Measurements from ENCODE around the gene FAM98B.
"Not testable (repeated sequence)": the region's sequence is repeated elsewhere in the genome, so short reads cannot be mapped to it uniquely, and the experiment has no call there.

Gene FAM98B

GRCh38 chr15:38430106-38430760 is 23.7 kb upstream of the FAM98B start:
- Histone ChIP-seq H3K79me2 (no peaks in the 10 kb centered on the region), H3K4me3 (ENCODE audit: low read depth, low read length) (no peak overlapping the region), H2AFZ (no peak overlapping the region), H3K4me2 (ENCODE audit: low read length) (no peak overlapping the region), H3K4me1 (no peaks in the 10 kb centered on the region), H3K36me3 (ENCODE audit: control insufficient read depth, insufficient read depth, low read length) (no peaks in the 10 kb centered on the region), H3K27me3 (ENCODE audit: control insufficient read depth, insufficient read depth, low read length) (no peaks in the 10 kb centered on the region), H3K27ac (no peak overlapping the region), H3K9me3 (ENCODE audit: control insufficient read depth, low read length) (no peaks in the 10 kb centered on the region), H3K9ac (no peak overlapping the region)
- TF ChIP-seq CTCF (IDR thresholded peaks at IDR 0.05): no peak

DNA sequence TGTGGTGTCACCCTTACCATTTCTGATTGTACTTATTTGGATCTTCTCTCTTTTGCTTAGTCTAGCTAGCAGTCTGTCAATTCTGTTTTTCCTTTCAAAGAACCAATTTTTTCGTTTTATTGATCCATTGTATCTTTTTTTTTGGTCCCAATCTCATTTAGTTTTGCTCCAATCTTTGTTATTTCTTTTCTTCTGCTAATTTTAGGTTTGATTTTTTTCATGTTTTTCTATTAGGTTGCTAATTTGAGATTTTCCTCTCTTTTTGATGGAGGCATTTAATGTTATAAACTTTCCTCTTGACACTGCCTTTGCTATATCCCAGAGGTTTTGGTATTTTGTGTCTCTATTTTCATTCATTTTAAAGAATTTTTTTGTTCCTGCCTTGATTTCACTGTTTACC is 16.9 kb upstream of the FAM98B start:
- H3K4me1 ChIP-seq: peaks cover 3% of the 10 kb centered on the region
- H3K36me3 ChIP-seq (ENCODE audit: control insufficient read depth, insufficient read depth, low read length): no peaks in the 10 kb centered on the region
- no peak overlapping the region for H3K4me2 ChIP-seq (ENCODE audit: low read length)
- H3K9me3 ChIP-seq (ENCODE audit: control insufficient read depth, low read length): no peaks in the 10 kb centered on the region
- H3K79me2 ChIP-seq: no peaks in the 10 kb centered on the region
- H3K27ac ChIP-seq: no peak overlapping the region
- TF ChIP-seq CTCF (IDR thresholded peaks at IDR 0.05): no peak
- H3K27me3 ChIP-seq (ENCODE audit: control insufficient read depth, insufficient read depth, low read length): no peaks in the 10 kb centered on the region
- H2AFZ ChIP-seq: no peak overlapping the region
- H3K4me3 ChIP-seq (ENCODE audit: low read depth, low read length): no peak overlapping the region
- H3K9ac ChIP-seq: no peak overlapping the region

GRCh38 chr15:38437603-38438002 is 16.3 kb upstream of the FAM98B start:
- not testable (repeated sequence) for H3K27ac ChIP-seq; H3K36me3 ChIP-seq (ENCODE audit: control insufficient read depth, insufficient read depth, low read length); H3K9me3 ChIP-seq (ENCODE audit: control insufficient read depth, low read length); H3K4me3 ChIP-seq (ENCODE audit: low read depth, low read length); H3K79me2 ChIP-seq; H2AFZ ChIP-seq; H3K4me2 ChIP-seq (ENCODE audit: low read length); H3K27me3 ChIP-seq (ENCODE audit: control insufficient read depth, insufficient read depth, low read length); H3K4me1 ChIP-seq; H3K9ac ChIP-seq

- Histone ChIP-seq H3K27me3 (ENCODE audit: control insufficient read depth, insufficient read depth, low read length) (no peaks in the 10 kb centered on the region), H3K27ac (no peak overlapping the region), H3K79me2 (no peaks in the 10 kb centered on the region), H3K4me2 (ENCODE audit: low read length) (no peak overlapping the region), H2AFZ (no peak overlapping the region), H3K36me3 (ENCODE audit: control insufficient read depth, insufficient read depth, low read length) (no peaks in the 10 kb centered on the region), H3K9me3 (ENCODE audit: control insufficient read depth, low read length) (no peaks in the 10 kb centered on the region), H3K4me3 (ENCODE audit: low read depth, low read length) (no peak overlapping the region), H3K4me1 (peaks cover 3% of the 10 kb centered on the region), H3K9ac (no peak overlapping the region)
- no peak for TF ChIP-seq CTCF (IDR thresholded peaks at IDR 0.05)
Measured at GRCh38 chr15:38438031-38438986, 15.6 kb upstream of the FAM98B start.

DNA sequence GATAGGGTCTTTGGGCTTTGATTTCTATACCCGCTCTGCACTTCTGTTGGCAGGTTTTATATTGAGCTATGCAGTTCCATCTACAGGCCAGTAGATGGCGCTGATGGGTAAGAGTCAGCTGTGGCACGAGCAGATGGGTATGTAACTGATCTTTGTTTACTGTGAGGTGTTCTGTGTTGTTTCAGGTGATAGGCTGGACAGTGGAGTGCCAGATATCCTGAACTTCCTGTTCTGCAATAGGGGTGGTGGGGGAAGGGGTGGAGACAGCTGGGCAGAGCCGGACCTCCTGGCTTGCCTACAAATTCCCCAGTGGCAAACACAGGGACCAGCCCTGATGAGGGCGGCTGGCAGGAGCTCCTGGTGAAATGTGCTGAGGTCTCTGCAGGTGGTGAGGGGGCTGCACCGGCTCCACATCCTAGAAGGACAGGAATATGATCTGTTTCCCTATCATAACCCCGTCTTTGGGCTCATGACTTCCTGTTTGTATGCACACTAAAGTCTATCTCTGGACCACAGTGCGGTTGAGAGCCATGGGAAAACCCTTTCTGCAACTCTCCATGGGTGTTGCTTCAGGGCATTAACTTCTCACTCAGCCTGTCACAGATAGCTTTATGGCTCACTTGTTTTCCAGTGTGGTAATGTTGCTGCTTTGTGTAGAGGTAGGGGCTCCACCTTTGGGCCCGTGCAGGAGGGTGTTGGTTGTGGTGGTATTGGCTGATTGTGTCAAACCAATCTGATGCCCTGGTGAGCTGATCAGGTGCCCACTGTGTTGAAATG is 13.4 kb upstream of the FAM98B start:
- Histone ChIP-seq H3K27me3 (ENCODE audit: control insufficient read depth, insufficient read depth, low read length) (no peaks in the 10 kb centered on the region), H3K4me1 (peaks cover 3% of the 10 kb centered on the region), H3K36me3 (ENCODE audit: control insufficient read depth, insufficient read depth, low read length) (no peaks in the 10 kb centered on the region), H3K27ac (no peak overlapping the region), H3K79me2 (no peaks in the 10 kb centered on the region), H3K9me3 (ENCODE audit: control insufficient read depth, low read length) (no peaks in the 10 kb centered on the region), H3K4me3 (ENCODE audit: low read depth, low read length) (peak overlapping the region; percentile 16), H2AFZ (peak overlapping the region; percentile 61), H3K4me2 (ENCODE audit: low read length) (peak overlapping the region; percentile 55), H3K9ac (no peak overlapping the region)
- TF ChIP-seq CTCF (IDR thresholded peaks at IDR 0.05): peak; percentile 85
